WTC11 (cell line): ENCODE data around the gene HPCA. TPM values are rescaled to one million over a fixed set of nuclear protein-coding genes. Genes with fewer than 3 reads are reported as not detected.

Experiments used
- ATAC-seq: fragments of 200-7000 bp; cut with Tn5 transposase; 2 replicates; pipeline ENCODE4 v1.10.0; 2021; ENCODE audit warnings: mild to moderate bottlenecking, moderate library complexity
- CTCF ChIA-PET: fragments of 300-600 bp; sonication (Branson Sonifier 250); formaldehyde crosslinking; loops from one replicate; lab custom pipeline; 2021; ENCODE audit warnings: antibody characterized with exemption; lab: Charles Lee
- POLR2A ChIA-PET: fragments of 350-600 bp; sonication (Branson Sonifier 250); formaldehyde crosslinking; loops from one replicate; lab custom pipeline; 2021; ENCODE audit warnings: antibody characterized with exemption; lab: Charles Lee
- DNase-seq: peaks from one replicate; pipeline ENCODE4 v3.0.0; 2021; ENCODE audit warnings: low spot score
- H3K27ac Mint-ChIP-seq: 2 replicates; pipeline ENCODE4 v1.8.0; 2021; ENCODE audit warnings: mixed read lengths
- H3K27me3 Mint-ChIP-seq: 2 replicates; pipeline ENCODE4 v1.8.0; 2021; ENCODE audit warnings: low read depth, mild to moderate bottlenecking, moderate library complexity, mixed read lengths
- H3K36me3 Mint-ChIP-seq: 2 replicates; pipeline ENCODE4 v1.8.0; 2021; ENCODE audit warnings: mixed read lengths
- H3K4me1 Mint-ChIP-seq: 2 replicates; pipeline ENCODE4 v1.8.0; 2022; ENCODE audit warnings: mixed read lengths
- H3K4me3 Mint-ChIP-seq: 2 replicates; pipeline ENCODE4 v1.8.0; 2021; ENCODE audit warnings: mild to moderate bottlenecking, moderate library complexity, mixed read lengths
- H3K9me3 Mint-ChIP-seq: 2 replicates; pipeline ENCODE4 v1.8.0; 2021; ENCODE audit warnings: mixed read lengths
- ARID4B ChIP-seq: sonication (generic); formaldehyde crosslinking; IDR thresholded peaks from 2 replicates; pipeline ENCODE4 v1.8.0; 2023; ENCODE audit warnings: missing genetic modification reagents, mild to moderate bottlenecking, borderline replicate concordance
- ATF2 ChIP-seq: sonication (generic); formaldehyde crosslinking; IDR thresholded peaks from 2 replicates; pipeline ENCODE4 v1.8.1; 2022; ENCODE audit warnings: low read depth, missing genetic modification reagents, borderline replicate concordance
- ATF3 ChIP-seq: sonication (generic); formaldehyde crosslinking; conservative IDR thresholded peaks from 2 replicates; pipeline ENCODE4 v1.8.1; 2022; ENCODE audit warnings: mild to moderate bottlenecking, missing genetic modification reagents
- CDX4 ChIP-seq: fragments of 250-450 bp; sonication (Bioruptor Pico); IDR thresholded peaks from 2 replicates; pipeline ENCODE4 v1.9.0; 2021; ENCODE audit warnings: moderate library complexity, mild to moderate bottlenecking, inconsistent platforms, borderline replicate concordance
- CREM ChIP-seq: sonication (generic); formaldehyde crosslinking; IDR thresholded peaks from 2 replicates; pipeline ENCODE4 v1.8.1; 2022; ENCODE audit warnings: mild to moderate bottlenecking, missing genetic modification reagents, moderate library complexity
- EMX1 ChIP-seq: fragments of 250-450 bp; sonication (Bioruptor Pico); IDR thresholded peaks from 2 replicates; pipeline ENCODE4 v1.8.0; 2021; ENCODE audit warnings: mild to moderate bottlenecking
- FOXP1 ChIP-seq: sonication (generic); formaldehyde crosslinking; IDR thresholded peaks from 2 replicates; pipeline ENCODE4 v1.8.0; 2022; ENCODE audit warnings: missing genetic modification reagents, mild to moderate bottlenecking, moderate library complexity, borderline replicate concordance
- GRHL2 ChIP-seq: fragments of 250-450 bp; sonication (Bioruptor Pico); IDR thresholded peaks from 2 replicates; pipeline ENCODE4 v1.8.0; 2022; ENCODE audit warnings: mild to moderate bottlenecking, moderate library complexity; ENCODE audit not compliant: insufficient replicate concordance, severe bottlenecking
- HMGA2 ChIP-seq: fragments of 250-450 bp; sonication (Bioruptor Pico); IDR thresholded peaks from 2 replicates; pipeline ENCODE4 v1.4.0; 2021; ENCODE audit warnings: mild to moderate bottlenecking, moderate library complexity
- KAT7 ChIP-seq: sonication (generic); formaldehyde crosslinking; IDR thresholded peaks from 2 replicates; pipeline ENCODE4 v1.8.1; 2023; ENCODE audit warnings: missing genetic modification reagents, mild to moderate bottlenecking, borderline replicate concordance
- NFE2L1 ChIP-seq: sonication (generic); formaldehyde crosslinking; IDR thresholded peaks from 2 replicates; pipeline ENCODE4 v1.8.1; 2023; ENCODE audit warnings: missing genetic modification reagents
- NR3C1 ChIP-seq: sonication (generic); formaldehyde crosslinking; conservative IDR thresholded peaks from 2 replicates; pipeline ENCODE4 v1.8.1; 2023; ENCODE audit warnings: low read depth, mild to moderate bottlenecking, missing genetic modification reagents
- PREB ChIP-seq: sonication (generic); formaldehyde crosslinking; IDR thresholded peaks from 2 replicates; pipeline ENCODE4 v1.8.1; 2022; ENCODE audit warnings: mild to moderate bottlenecking, missing genetic modification reagents, moderate library complexity, borderline replicate concordance
- RELA ChIP-seq: sonication (generic); formaldehyde crosslinking; IDR thresholded peaks from 2 replicates; pipeline ENCODE4 v1.8.1; 2022; ENCODE audit warnings: missing genetic modification reagents, mild to moderate bottlenecking, borderline replicate concordance
- RORB ChIP-seq: fragments of 250-450 bp; sonication (Bioruptor Pico); IDR thresholded peaks from 2 replicates; pipeline ENCODE4 v1.9.0; 2021; ENCODE audit warnings: mild to moderate bottlenecking
- TEAD4 ChIP-seq: sonication (generic); formaldehyde crosslinking; IDR thresholded peaks from 2 replicates; pipeline ENCODE4 v1.8.0; 2022; ENCODE audit warnings: mild to moderate bottlenecking, missing genetic modification reagents
- USF1 ChIP-seq: sonication (generic); formaldehyde crosslinking; IDR thresholded peaks from 2 replicates; pipeline ENCODE4 v1.8.0; 2022; ENCODE audit warnings: mild to moderate bottlenecking, missing genetic modification reagents
- ZNF121 ChIP-seq: sonication (generic); formaldehyde crosslinking; IDR thresholded peaks from 2 replicates; pipeline ENCODE4 v1.8.0; 2023; ENCODE audit warnings: missing genetic modification reagents
- ZNF138 ChIP-seq: sonication (generic); formaldehyde crosslinking; conservative IDR thresholded peaks from 2 replicates; pipeline ENCODE4 v1.8.1; 2022; ENCODE audit warnings: mild to moderate bottlenecking, moderate library complexity, missing genetic modification reagents
- ZNF232 ChIP-seq: sonication (generic); formaldehyde crosslinking; IDR thresholded peaks from 2 replicates; pipeline ENCODE4 v1.8.0; 2022; ENCODE audit warnings: mild to moderate bottlenecking, missing genetic modification reagents
- ZNF425 ChIP-seq: fragments of 250-450 bp; sonication (Bioruptor Pico); conservative IDR thresholded peaks from 2 replicates; pipeline ENCODE4 v1.9.0; 2021; ENCODE audit warnings: mild to moderate bottlenecking
- ZNF671 ChIP-seq: fragments of 250-450 bp; sonication (Bioruptor Pico); IDR thresholded peaks from 2 replicates; pipeline ENCODE4 v1.8.0; 2021; ENCODE audit warnings: mild to moderate bottlenecking
- total RNA-seq: library from RNA; stranded (reverse); gene quantifications from 3 replicates; pipeline ENCODE4 v1.2.3, GENCODE V29; 2021

Gene HPCA
- total RNA-seq, 1 experiment from 2014 or later: 1.9 TPM

GRCh38 chr1:32917521-32917920, 31.2 kb downstream of the HPCA start:
- Mint-ChIP-seq H3K4me1 (peaks cover 2% of the 10 kb centered on the region; the same call in 1 of the 2 replicates), H3K36me3 (no peaks in the 10 kb centered on the region), H3K4me3 (no peak overlapping the region), H3K27ac (no peak overlapping the region), H3K9me3 (no peaks in the 10 kb centered on the region), H3K27me3 (peaks cover 19% of the 10 kb centered on the region)
- DNase-seq: no peak
- ChIA-PET POLR2A (no interaction called here), CTCF (interaction anchor here (0.8 to 1.2 kb wide), 2 partner anchors 31 to 41 kb away, joined by 3 to 4 read pairs; no protein-coding TSS in a partner anchor)
- no peak for ATAC-seq
- TF ChIP-seq GRHL2 (no peak), RELA (CRISPR knock-in tag) (no peak)

GRCh38 chr1:32918179-32918578, 31.9 kb downstream of the HPCA start:
- Mint-ChIP-seq H3K36me3 (no peaks in the 10 kb centered on the region), H3K27me3 (peaks cover 26% of the 10 kb centered on the region), H3K27ac (no peak overlapping the region), H3K9me3 (no peaks in the 10 kb centered on the region), H3K4me1 (peaks cover 2% of the 10 kb centered on the region; the same call in 1 of the 2 replicates), H3K4me3 (no peak overlapping the region)
- ATAC-seq: no peak
- TF ChIP-seq ZNF138 (no peak), CREM (no peak), HMGA2 (CRISPR knock-in tag) (no peak), NR3C1 (no peak), EMX1 (CRISPR knock-in tag) (no peak), CDX4 (CRISPR knock-in tag) (no peak), ATF2 (CRISPR knock-in tag) (no peak), ZNF425 (CRISPR knock-in tag) (no peak), RORB (CRISPR knock-in tag) (no peak), ZNF232 (CRISPR knock-in tag) (no peak), FOXP1 (no peak), ATF3 (CRISPR knock-in tag) (no peak), NFE2L1 (CRISPR knock-in tag) (no peak), USF1 (CRISPR knock-in tag) (no peak), KAT7 (CRISPR knock-in tag) (no peak), PREB (CRISPR knock-in tag) (no peak), ZNF671 (no peak), ZNF121 (CRISPR knock-in tag) (no peak), TEAD4 (no peak), ARID4B (CRISPR knock-in tag) (no peak)
- ChIA-PET CTCF (interaction anchor here (0.7 to 1.8 kb wide), 5 partner anchors 25 to 1149 kb away, joined by 3 to 8 read pairs (median 5); no protein-coding TSS in a partner anchor), POLR2A (no interaction called here)
- DNase-seq: no peak
